OCI-LY3 (cell line): Measurements from ENCODE around the gene PAPOLB.

Experiments
- CTCF ChIP-seq: fragments of 200-600, 300-600 bp; sonication (generic); IDR thresholded peaks from 2 replicates; pipeline ENCODE4 v1.5.1; 2014; ENCODE audit warnings: antibody characterized with exemption, low read length, low read depth
- EZH2phosphoT487 ChIP-seq: fragments of 200-600 bp; shearing (Covaris generic); IDR thresholded peaks from 2 replicates; pipeline ENCODE4 v1.6.1; 2018; ENCODE audit warnings: antibody characterized with exemption, mixed run types, low read depth

- TF ChIP-seq CTCF (no peak), EZH2phosphoT487 (no peak)
These were observed 20.0 kb downstream of the PAPOLB start for GRCh38 chr7:4841836-4842235.
